ENCODE results near the gene PLA2G4B.

PLA2G4B gene

DNA sequence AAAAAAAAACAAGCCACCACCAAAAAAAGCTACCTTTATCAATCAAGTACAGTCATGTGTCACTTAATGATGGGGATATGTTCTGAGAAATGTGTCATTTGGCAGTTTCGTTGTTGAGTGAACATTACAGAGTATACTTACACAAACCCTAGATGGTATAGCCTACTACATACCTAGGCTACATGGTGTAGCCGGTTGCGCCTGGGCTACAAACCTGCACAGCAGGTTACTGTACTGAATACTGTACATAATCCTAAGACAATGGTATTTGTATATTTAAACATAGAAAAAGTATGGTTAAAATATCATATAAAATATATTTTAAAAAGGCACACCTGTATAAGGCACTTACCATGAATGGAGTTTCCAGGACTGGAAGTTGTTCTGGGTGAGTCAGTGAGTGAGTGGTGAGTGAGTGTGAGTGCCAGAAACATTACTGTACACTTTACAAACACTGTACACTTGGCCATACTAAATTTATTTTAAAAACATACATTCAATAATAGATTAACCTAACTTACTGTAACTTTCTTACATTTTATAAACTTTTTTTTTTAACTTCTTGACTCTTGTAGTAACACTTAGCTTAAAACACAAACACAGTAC is 36.7 kb upstream of the PLA2G4B start:
- H3K4me3 ChIP-seq (ENCODE audit: low read depth, low read length), result no peak overlapping the region
- TF ChIP-seq, protein P1, sequence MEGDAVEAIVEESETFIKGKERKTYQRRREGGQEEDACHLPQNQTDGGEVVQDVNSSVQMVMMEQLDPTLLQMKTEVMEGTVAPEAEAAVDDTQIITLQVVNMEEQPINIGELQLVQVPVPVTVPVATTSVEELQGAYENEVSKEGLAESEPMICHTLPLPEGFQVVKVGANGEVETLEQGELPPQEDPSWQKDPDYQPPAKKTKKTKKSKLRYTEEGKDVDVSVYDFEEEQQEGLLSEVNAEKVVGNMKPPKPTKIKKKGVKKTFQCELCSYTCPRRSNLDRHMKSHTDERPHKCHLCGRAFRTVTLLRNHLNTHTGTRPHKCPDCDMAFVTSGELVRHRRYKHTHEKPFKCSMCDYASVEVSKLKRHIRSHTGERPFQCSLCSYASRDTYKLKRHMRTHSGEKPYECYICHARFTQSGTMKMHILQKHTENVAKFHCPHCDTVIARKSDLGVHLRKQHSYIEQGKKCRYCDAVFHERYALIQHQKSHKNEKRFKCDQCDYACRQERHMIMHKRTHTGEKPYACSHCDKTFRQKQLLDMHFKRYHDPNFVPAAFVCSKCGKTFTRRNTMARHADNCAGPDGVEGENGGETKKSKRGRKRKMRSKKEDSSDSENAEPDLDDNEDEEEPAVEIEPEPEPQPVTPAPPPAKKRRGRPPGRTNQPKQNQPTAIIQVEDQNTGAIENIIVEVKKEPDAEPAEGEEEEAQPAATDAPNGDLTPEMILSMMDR (IDR thresholded peaks at IDR 0.05; ENCODE audit: low read depth, low read length), result no peak

DNA sequence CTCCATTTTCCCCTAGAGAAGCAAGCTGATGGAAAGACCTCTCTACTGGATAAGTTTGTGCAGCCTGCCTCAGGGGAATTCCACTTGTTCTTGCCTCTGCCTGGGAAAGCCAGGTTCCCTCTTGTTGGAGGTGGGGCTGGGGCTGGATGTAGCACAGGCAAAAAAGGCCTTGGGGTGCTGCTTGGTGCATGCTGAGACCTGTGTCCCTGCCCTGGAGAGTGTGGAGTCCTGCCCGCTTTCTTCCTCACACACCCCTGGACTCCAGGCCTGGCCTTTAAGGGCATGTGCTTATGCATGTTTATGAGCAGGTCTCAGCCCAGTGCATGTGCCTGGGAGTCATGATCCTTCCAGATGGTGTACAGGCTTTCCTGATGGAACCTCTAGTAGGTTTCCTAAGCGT is 34.3 kb upstream of the PLA2G4B start:
- no peak overlapping the region for H3K4me3 ChIP-seq (ENCODE audit: low read depth, low read length)
- TF ChIP-seq, protein P1 (IDR thresholded peaks at IDR 0.05; ENCODE audit: low read depth, low read length), result no peak

DNA sequence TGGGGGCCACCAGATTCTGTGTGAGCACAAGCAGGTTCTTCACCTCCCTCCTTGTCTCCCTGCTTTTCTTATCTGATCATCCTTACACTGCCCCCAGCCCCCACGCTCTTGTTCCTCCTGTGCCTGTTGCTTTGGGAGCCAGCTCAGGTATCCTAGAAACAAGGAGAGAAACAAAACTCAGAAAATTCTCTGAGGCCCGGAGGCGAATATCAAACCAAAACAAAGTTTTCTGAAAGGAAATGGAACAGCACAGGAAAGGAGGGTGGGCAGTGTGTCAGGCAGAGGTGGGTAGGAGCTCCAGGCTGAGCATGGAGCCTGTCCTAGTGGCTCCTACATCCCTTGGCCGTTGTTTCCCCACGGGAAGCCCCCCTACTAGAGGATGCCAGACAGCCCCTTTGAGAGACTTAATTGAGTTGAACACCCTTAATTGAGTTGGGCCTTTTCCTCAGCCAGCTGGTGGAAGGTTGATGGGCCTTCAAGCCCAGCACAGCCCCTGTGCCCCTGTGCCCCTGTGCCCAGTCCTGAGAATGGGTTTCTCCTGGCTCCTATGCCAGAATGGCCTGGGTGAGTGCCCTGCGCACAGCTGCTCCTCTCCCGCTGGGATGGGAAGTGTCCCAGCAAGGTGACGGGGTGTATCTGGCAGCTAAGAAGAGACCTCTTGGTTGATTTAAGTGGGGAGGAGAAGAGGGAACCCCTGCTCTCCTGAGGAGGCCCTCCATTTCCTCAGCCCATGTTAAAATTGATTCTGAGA is 33.6 kb upstream of the PLA2G4B start:
- H3K4me3 ChIP-seq (ENCODE audit: low read depth, low read length), result no peak overlapping the region
- TF ChIP-seq, protein P1 (IDR thresholded peaks at IDR 0.05; ENCODE audit: low read depth, low read length), result no peak

DNA sequence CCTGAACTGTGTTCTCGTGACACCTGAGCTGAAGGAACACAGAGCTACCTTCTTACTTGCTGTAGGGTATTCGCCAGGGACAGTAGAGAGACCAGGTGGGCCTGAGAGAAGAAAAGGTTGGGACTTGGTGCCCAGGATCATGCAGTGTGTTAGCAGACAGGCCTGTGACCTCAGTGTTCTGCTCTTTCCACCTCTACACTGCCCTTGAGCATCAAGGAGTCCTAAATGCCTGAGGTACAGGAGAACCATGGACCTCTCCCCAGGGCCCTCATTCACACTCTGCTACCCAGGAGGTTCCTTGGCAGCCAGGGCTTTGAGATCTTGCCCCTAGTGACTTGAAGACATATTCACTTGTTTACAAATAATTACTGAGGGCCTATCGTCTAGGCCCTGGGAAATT is 32.9 kb upstream of the PLA2G4B start:
- TF ChIP-seq, protein P1 (IDR thresholded peaks at IDR 0.05; ENCODE audit: low read depth, low read length), result no peak
- H3K4me3 ChIP-seq (ENCODE audit: low read depth, low read length), result no peak overlapping the region

DNA sequence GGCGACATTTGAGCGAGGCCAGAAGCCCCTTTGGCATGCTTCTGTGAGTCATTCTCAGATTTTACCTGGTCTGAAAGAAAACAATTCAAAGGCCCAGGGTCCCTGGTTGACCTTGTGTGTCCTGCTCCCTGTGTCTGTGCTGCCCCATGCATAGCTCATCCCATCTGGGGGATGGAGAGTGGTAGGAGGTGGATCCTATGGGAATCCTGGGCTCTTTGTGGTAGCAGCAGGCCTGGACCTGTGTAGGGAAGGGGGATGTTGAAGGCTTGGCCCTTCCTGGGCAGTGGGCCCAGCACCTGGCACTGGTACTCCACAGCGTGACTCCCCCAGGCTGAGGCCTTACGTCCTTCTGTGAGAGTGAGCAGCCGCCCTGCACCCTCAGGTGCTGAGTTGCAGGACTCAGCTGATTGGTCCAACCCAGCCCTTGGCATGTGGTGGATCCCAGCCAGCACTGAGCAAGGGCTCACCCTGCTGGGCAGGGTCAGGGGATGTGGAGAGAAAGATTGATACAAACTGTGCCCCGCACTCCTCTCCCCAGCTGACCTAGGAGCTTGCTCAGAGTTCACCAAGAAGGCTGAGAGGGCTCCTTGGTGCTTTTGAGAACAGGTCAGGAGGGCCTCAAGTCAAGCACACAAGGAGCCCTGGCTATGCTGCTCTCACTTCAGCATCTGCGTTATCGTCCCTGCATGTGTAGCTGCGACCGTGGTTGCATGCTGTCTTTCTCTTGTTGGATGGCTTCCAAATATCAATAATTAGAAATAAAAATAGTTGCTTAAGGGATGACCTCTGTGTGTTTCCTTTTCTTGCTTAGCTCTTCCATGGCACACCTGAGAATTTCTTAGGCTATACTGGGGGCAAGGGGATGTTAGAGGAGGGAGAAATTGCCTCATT is 32.1 kb upstream of the PLA2G4B start:
- TF ChIP-seq, protein P1 (IDR thresholded peaks at IDR 0.05; ENCODE audit: low read depth, low read length), result no peak
- no peak overlapping the region for H3K4me3 ChIP-seq (ENCODE audit: low read depth, low read length)

DNA sequence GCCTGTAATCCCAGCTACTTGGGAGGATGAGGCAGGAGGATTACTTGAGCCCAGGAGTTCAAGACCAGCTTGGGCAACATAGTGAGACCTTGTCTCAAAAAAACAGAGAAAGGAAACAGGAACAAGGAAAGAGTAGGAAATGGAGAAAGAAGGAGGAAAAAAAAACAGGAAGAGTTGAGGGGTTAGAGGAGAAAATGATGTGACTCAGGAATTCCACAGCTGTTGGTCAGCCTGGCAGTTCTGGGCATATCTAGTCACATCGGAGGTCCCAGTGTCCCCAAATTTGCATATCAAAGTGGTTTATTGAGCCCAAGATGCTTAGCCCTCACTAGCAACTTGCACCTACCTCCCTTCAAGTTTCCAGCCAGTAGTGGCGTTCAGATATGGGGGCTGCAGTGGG is 29.5 kb upstream of the PLA2G4B start:
- TF ChIP-seq, protein P1 (IDR thresholded peaks at IDR 0.05; ENCODE audit: low read depth, low read length), result no peak
- no peak overlapping the region for H3K4me3 ChIP-seq (ENCODE audit: low read depth, low read length)
